ENCODE results near the gene DGKD. TPM values are rescaled to one million over a fixed set of nuclear protein-coding genes. Genes with fewer than 3 reads are reported as not detected.

DGKD gene
- 69.3 TPM for total RNA-seq
- long read RNA-seq, full-length matches to known transcripts: 7 of 86 reads
- long read RNA-seq, partial matches to known transcripts: 28 of 86 reads
- long read RNA-seq, other reads (novel, unspliced or antisense): 51 of 86 reads

- Histone ChIP-seq H3K27me3 (ENCODE audit: low read depth) (no peaks in the 10 kb centered on the region), H3K27ac (peak within 1 kb of the TSS; percentile 77), H3K4me3 (peak within 1 kb of the TSS; percentile 75), H3K9me3 (no peaks in the 10 kb centered on the region), H3K4me1 (peaks cover 45% of the 10 kb centered on the region), H3K36me3 (no peaks in the 10 kb centered on the region)
- ATAC-seq (peak; percentile 88 to 95), DNase-seq (peak; percentile 75)
- intact Hi-C loops (cut with DNase I): no loop called here
- TF ChIP-seq CTCF (IDR thresholded peaks at IDR 0.05): no peak
Observed at GRCh38 chr2:233353769-233354499, at the start of gene DGKD. Gene DGKD, plus strand, starts transcription at chr2:233354494. Its CDS starts 25 bp downstream, at chr2:233354519.

GRCh38 chr2:233307565-233307964, 46.7 kb upstream of the DGKD start, which contains the start of gene SAG:
Gene SAG, plus strand, starts transcription at chr2:233307816. Its CDS starts 1,374 bp downstream, at chr2:233309190.
- H3K27ac ChIP-seq: no peak within 1 kb of the TSS
- no peak for TF ChIP-seq CTCF (IDR thresholded peaks at IDR 0.05)
- no peak within 1 kb of the TSS for H3K4me3 ChIP-seq
- intact Hi-C loops (cut with DNase I): no loop called here
- DNase-seq (no peak), ATAC-seq (no peak)
- H3K4me1 ChIP-seq: no peaks in the 10 kb centered on the region
- no peaks in the 10 kb centered on the region for H3K27me3 ChIP-seq (ENCODE audit: low read depth)
- no peaks in the 10 kb centered on the region for H3K9me3 ChIP-seq
- H3K36me3 ChIP-seq: no peaks in the 10 kb centered on the region

GRCh38 chr2:233311241-233311926, 42.9 kb upstream of the DGKD start:
- H3K36me3 ChIP-seq: no peaks in the 10 kb centered on the region
- H3K4me3 ChIP-seq: no peak overlapping the region
- no peak for ATAC-seq
- no peaks in the 10 kb centered on the region for H3K27me3 ChIP-seq (ENCODE audit: low read depth)
- no peak for DNase-seq
- intact Hi-C loops (cut with DNase I): no loop called here
- no peaks in the 10 kb centered on the region for H3K4me1 ChIP-seq
- no peaks in the 10 kb centered on the region for H3K9me3 ChIP-seq
- no peak overlapping the region for H3K27ac ChIP-seq
- TF ChIP-seq CTCF (IDR thresholded peaks at IDR 0.05): no peak

- no peak overlapping the region for H3K27ac ChIP-seq
- TF ChIP-seq CTCF (IDR thresholded peaks at IDR 0.05): no peak
- no peaks in the 10 kb centered on the region for H3K27me3 ChIP-seq (ENCODE audit: low read depth)
- no peaks in the 10 kb centered on the region for H3K4me1 ChIP-seq
- intact Hi-C loops (cut with DNase I): no loop called here
- ATAC-seq (no peak), DNase-seq (no peak)
- H3K36me3 ChIP-seq: no peaks in the 10 kb centered on the region
- no peak overlapping the region for H3K4me3 ChIP-seq
- H3K9me3 ChIP-seq: no peaks in the 10 kb centered on the region
Observed at GRCh38 chr2:233312874-233313273, 41.4 kb upstream of the DGKD start.

- H3K9me3 ChIP-seq: no peaks in the 10 kb centered on the region
- intact Hi-C loops (cut with DNase I): no loop called here
- no peak overlapping the region for H3K4me3 ChIP-seq
- no peak for TF ChIP-seq CTCF (IDR thresholded peaks at IDR 0.05)
- H3K36me3 ChIP-seq: no peaks in the 10 kb centered on the region
- H3K27me3 ChIP-seq (ENCODE audit: low read depth): no peaks in the 10 kb centered on the region
- ATAC-seq: no peak
- no peak overlapping the region for H3K27ac ChIP-seq
- no peak for DNase-seq
- H3K4me1 ChIP-seq: no peaks in the 10 kb centered on the region
Observed at GRCh38 chr2:233314180-233314925, 39.9 kb upstream of the DGKD start.

Measured in lower lobe of right lung (tissue), 2 donors.